ENCODE results near the gene CD276.
"Not testable (repeated sequence)": the region's sequence is repeated elsewhere in the genome, so short reads cannot be mapped to it uniquely, and the experiment has no call there.

The CD276 gene

GRCh38 chr15:73709686-73710085, 25.5 kb downstream of the CD276 start:
- no peak for DNase-seq (ENCODE audit: low spot score)

DNA sequence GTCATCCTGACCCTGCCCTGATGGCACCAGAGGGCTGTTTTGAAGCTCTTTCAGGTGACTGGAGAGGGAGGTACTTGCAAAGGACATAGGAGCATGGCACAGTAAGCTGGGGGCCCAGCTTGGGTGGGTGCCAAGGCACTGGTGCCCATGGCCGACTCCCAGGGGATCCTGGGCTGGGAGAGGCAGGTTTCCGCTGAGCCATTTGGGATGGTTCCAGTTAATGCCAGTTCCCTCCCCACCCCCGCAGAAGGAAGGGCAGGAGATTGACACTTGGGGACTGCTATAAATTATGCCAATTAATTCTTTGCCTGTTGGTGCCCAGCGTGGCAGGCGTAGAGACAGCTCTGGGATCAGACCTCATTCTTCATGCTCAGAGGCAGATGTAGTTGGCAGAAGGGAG, 26.1 kb downstream of the CD276 start:
- DNase-seq (ENCODE audit: low spot score), result no peak

DNA sequence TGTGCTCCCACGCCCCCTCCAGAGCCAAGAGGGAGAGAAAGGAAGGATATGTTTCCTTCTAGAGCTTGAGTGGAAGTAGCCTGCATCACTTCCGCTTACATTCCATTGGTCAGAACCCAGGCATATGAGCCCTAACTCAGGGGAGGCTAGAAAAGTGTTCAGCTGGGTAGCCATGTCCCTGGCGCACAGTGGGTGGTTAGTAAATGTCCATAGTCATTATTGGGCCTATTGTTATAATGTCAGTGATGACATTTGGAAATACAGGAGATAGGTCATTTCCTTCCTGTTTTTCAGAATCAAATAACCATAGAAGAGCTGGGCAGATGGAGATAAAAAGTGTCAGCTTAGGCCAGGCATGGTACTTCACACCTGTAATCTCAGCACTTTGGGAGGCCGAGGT, 27.3 kb downstream of the CD276 start:
- DNase-seq (ENCODE audit: low spot score), result no peak

- DNase-seq (ENCODE audit: low spot score), result no peak
Measured at GRCh38 chr15:73712107-73712506, 27.9 kb downstream of the CD276 start.

GRCh38 chr15:73714695-73715301, 30.6 kb downstream of the CD276 start:
- DNase-seq (ENCODE audit: low spot score), result no peak

DNA sequence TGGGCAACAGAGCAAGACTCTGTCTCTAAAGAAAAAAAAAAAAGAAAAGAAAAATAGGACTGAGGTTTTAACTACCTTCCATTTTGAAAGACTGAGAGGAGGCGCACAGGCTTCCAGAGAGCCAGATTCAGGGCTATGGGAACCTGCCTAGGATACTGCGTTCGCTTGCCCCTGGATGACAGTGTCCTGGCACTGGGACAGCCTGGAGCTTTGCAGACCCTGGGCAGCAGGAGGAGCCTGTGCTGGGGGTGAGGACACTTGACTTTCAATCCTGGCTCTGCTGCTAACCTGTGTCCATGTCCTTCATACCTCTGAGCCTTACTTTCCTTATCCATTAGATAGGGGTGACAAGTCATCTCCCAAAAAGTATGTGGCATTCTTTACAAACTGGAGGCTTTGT, 31.2 kb downstream of the CD276 start:
- no peak for DNase-seq (ENCODE audit: low spot score)

- no peak for DNase-seq (ENCODE audit: low spot score)
Measured at GRCh38 chr15:73716417-73716816, 32.2 kb downstream of the CD276 start.

DNA sequence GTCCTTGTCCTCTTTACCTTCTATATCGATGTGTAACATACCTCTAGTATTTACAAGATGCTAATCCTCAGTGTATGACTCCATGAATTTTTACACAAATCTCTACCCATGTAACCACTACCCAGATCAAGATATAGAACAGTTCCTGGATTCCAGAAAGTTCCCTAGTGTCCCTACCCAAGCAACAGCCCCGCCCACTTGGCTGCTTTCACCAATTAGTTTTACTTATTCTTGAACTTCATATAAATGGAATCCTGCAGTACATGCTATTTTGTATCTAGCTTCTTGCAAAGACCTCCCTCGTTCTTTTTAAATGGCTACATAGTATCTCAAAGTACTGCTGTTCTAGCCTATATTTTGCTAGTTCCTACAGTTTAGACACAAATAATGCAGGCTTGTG, 33.0 kb downstream of the CD276 start:
- no peak for DNase-seq (ENCODE audit: low spot score)

- no peak for DNase-seq (ENCODE audit: low spot score)
Measured at GRCh38 chr15:73717802-73718201, 33.6 kb downstream of the CD276 start.

GRCh38 chr15:73718694-73719093, 34.5 kb downstream of the CD276 start:
- DNase-seq (ENCODE audit: low spot score), result peak; percentile 40

DNA sequence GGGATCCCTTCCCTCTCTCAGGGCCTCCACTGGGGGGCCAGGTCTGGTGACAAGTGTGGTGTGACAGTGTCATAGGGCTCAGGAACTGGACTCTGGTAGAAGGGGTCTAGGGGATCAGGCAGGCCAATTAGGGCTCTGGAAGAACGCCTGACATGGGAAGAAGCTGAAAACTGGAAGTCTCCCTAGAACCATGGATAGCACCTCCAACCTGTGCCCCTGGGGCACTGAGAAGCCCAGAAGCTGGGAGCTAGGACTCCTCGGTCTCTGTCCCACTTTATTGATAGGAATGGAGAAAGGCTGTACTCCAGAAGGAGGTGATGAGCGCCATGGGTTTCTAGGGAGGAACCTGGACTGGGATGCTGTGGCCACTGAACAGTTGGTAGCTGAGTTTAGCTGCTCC, 38.2 kb downstream of the CD276 start:
- no peak for DNase-seq (ENCODE audit: low spot score)

GRCh38 chr15:73723191-73723590, 39.0 kb downstream of the CD276 start:
- DNase-seq (ENCODE audit: low spot score), result no peak

DNA sequence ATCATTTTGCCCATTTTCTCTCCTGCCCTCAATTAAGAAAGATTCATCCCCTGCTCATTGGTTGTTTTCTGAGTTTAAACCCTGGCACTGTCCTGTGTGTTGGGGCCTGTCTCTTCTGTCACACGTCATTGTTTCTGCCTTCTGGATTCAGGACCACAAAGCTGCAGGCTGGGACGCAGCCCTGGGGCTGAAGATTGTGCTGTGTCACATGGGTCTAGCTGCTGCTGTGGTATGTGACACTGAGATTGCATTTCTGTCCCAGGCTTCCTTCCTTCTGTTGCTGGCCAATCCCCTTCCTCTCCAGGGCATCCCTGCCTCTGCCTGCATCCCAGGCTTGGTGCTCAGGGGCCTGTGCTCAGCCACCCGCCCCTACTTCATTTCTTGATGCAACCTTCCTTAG, 40.0 kb downstream of the CD276 start:
- DNase-seq (ENCODE audit: low spot score), result no peak

DNA sequence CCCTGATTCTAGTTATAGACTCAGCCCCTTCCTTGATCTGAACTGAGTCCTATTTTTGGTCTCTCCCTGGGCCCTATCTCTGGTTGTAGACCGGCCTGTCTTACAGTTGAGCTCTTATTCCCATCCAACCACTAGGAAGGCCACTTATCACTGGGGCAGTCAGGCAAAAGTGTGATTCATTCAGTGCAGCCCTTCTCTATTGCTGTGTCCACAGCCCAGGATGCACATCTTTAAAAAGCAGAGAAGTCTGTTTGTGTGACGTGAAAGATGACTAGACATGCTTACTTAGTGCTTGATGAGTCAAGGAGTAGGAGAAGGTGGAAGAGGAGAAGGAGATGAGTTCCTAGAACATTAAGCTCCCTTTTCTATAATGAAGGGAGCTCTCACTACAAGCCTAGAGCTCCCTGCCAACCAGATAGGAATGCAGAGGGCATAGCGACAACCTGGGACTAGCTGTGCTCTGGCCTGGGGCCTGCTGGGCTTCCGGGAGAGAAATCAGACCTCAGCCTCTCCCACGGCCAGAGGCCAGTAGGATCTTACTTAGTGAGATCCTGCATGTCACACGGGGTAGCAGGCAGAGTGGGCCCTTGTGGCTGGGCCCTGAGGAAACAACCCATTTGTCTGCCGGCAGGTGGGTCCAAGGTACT, 43.3 kb downstream of the CD276 start:
- no peak for DNase-seq (ENCODE audit: low spot score)

DNA sequence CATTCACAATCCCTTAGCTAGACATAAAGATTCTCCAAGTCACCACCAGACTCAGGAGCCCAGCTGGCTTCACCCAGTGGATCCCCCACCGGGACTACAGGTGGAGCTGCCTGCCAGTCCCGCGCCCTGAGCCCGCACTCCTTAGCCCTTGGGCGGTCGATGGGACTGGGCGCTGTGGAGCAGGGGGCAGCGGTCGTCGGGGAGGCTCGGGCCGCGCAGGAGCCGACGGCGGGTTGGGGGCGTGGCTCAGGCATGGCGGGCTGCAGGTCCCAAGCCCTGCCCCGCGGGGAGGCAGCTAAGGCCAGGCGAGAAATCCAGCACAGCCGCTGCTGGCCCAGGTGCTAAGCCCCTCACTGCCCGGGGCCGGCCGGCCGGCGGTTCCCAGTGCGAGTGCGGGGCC, 47.9 kb downstream of the CD276 start:
- DNase-seq (ENCODE audit: low spot score), result not testable (repeated sequence)

DNA sequence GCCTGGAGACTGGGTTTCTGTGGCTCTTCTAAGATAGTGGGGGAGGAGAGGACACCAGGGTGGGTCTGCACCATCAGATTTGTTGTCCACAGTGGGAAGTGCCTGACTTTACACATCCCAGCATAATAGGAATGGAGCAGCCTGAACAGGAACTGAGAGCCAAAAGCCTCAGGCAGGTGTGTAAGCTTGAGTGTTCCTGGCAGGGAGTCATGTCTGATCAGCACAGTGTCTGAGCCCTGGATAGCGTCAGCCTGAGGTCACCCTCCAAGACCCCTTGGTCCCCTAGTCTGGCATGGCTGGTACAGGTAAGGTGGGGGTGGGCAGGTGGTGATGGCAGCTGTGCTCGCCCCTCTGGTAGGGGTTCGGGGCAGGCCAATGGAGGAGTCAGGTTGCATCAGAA, 48.7 kb downstream of the CD276 start:
- DNase-seq (ENCODE audit: low spot score), result no peak

DNA sequence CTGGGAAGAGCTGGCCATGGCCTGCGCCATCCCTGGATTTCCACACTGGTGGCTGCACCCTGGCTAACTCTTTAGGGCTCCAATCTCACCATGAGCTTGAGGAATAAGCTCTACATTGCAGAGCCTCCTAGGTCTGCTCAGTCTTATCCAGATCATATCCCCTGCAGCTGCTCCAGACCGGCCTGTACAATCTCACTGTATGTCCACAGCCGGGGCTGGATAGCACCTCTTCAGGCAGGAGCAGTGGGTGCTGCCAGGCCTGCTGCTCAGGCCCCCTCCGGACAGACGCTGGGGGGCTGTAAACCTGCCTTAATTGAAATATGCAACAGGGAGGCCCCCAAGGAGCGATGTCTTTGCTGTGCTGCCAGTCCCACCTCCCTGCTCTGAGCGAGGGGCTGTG, 53.4 kb downstream of the CD276 start:
- DNase-seq (ENCODE audit: low spot score), result peak; percentile 66

GRCh38 chr15:73740152-73741048, 56.2 kb downstream of the CD276 start:
- DNase-seq (ENCODE audit: low spot score), result no peak

- DNase-seq (ENCODE audit: low spot score), result no peak
Measured at GRCh38 chr15:73741321-73741836, 57.2 kb downstream of the CD276 start.

GRCh38 chr15:73744293-73744692, 60.1 kb downstream of the CD276 start:
- DNase-seq (ENCODE audit: low spot score), result no peak

DNA sequence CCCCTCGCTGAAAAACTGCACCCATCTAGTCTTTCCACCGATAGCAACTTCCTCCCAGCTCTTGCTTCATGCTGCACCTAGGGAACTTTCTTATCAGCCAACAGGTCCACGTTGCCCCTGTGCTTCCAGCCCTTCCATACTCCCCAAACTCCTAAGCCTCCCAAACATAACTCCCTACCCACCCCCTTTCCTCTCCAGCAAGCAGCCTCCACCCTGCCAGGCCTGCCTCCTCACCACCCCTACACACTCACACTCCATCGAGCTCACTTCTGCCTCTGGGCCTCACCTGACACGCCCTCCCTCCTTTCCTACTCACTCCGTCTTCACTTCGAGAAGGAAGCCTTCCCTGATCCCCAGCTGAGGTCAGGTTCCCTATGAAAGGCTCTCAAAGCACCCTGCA, 60.9 kb downstream of the CD276 start:
- no peak for DNase-seq (ENCODE audit: low spot score)

DNA sequence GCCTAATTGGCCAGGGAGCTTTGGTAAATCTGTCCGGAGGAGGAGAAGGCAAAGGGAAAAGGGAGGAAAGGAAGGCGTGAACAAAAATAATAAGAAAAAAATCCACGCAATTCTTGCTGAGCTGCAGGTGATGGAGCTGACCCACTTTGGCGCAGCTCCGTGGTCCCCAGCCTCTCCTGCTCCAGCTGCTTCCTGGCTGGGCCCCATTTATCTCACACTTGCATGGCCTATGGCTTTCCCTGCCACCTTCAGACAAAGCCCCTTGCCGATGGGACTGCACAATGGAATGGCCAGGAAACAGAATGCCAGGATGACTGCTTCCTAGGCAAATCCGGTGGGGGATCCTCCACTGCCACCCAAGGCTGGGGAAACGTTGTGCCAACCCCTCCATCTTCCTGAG, 62.1 kb downstream of the CD276 start:
- no peak for DNase-seq (ENCODE audit: low spot score)

- DNase-seq (ENCODE audit: low spot score), result no peak
Measured at GRCh38 chr15:73746883-73747282, 62.7 kb downstream of the CD276 start.

All from SK-N-DZ (cell line).